Brain microvascular endothelial cell (primary cell): ENCODE data around the gene ELF2.

Experiments
- DNase-seq: peaks from one replicate; pipeline ENCODE4 v3.0.0-alpha.2; 2020
- H3K27ac ChIP-seq: fragments of 250-450 bp; sonication (Bioruptor Pico); 2 replicates; pipeline ENCODE4 v1.5.1; 2020; ENCODE audit warnings: mild to moderate bottlenecking, moderate library complexity
- H3K27me3 ChIP-seq: fragments of 250-450 bp; sonication (Bioruptor Pico); replicated peaks from 2 replicates; pipeline ENCODE4 v1.5.1; 2020; ENCODE audit warnings: mild to moderate bottlenecking
- H3K36me3 ChIP-seq: fragments of 250-450 bp; sonication (Bioruptor Pico); replicated peaks from 2 replicates; pipeline ENCODE4 v1.5.1; 2020; ENCODE audit warnings: mild to moderate bottlenecking
- H3K4me3 ChIP-seq: 2 replicates; pipeline ENCODE4 v1.5.1; 2011; ENCODE audit warnings: low read depth, mild to moderate bottlenecking, control low read depth, low read length, moderate library complexity
- in situ Hi-C: cut with HindIII; loops from 2 replicates; pipeline ENCODE4 v1.10.0; 2017; ENCODE audit warnings: low sequenced_read_pairs, low pct_ligation_motif_present
- TF ChIP-seq, protein P1 (sequence below): IDR thresholded peaks from 2 replicates; pipeline ENCODE4 v1.5.1; 2011; ENCODE audit warnings: low read depth, mild to moderate bottlenecking, moderate library complexity, low read length, control low read depth, inconsistent platforms; ENCODE audit errors: missing control alignments

Gene ELF2

DNA sequence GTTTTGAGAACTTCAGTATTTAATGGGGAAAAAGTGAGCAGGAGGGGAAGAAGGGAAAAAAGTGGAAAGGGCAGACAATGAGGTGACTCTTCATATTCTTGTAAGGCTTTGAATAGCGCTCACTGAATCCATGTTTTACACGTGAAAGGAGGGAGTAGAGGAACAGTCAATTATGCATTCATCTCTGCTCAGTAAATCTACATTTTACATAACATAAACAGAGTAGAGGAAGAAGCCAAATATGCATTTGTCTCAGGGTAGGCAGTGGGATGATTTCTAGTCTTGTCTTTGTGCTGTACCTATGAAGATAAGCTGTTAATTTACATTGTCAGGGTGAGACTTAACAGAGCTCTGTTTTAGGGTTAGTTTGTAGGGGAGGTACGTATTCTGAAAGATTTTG, 19.4 kb upstream of the ELF2 start:
- in situ Hi-C loops, result no loop called here
- H3K4me3 ChIP-seq, result no peak overlapping the region

DNA sequence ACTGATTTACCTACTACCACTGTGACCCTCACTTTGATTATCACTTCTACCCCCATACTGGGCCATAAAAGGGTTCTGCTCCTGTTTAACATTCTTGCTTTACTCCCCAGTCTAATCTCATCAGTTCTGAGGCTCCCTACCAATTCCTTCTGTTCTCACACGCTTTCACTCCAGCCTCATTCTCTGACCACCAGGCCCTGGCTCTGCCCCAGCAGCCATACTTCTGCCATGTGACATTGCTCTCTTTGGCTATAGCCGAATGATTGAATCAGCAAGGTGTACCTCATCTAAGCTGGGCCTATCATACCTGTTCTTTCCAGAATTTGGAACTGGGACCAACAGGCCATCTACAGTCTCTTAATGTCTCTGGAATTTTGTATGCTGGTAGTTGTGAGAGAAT, 14.4 kb upstream of the ELF2 start:
- no peak overlapping the region for H3K4me3 ChIP-seq
- TF ChIP-seq, protein P1, sequence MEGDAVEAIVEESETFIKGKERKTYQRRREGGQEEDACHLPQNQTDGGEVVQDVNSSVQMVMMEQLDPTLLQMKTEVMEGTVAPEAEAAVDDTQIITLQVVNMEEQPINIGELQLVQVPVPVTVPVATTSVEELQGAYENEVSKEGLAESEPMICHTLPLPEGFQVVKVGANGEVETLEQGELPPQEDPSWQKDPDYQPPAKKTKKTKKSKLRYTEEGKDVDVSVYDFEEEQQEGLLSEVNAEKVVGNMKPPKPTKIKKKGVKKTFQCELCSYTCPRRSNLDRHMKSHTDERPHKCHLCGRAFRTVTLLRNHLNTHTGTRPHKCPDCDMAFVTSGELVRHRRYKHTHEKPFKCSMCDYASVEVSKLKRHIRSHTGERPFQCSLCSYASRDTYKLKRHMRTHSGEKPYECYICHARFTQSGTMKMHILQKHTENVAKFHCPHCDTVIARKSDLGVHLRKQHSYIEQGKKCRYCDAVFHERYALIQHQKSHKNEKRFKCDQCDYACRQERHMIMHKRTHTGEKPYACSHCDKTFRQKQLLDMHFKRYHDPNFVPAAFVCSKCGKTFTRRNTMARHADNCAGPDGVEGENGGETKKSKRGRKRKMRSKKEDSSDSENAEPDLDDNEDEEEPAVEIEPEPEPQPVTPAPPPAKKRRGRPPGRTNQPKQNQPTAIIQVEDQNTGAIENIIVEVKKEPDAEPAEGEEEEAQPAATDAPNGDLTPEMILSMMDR, result no peak
- in situ Hi-C loops, result no loop called here
- no peak for DNase-seq
- no peaks in the 10 kb centered on the region for H3K36me3 ChIP-seq
- H3K27me3 ChIP-seq, result no peaks in the 10 kb centered on the region
- no peak overlapping the region for H3K27ac ChIP-seq

More for the DNA sequence above, 19.4 kb upstream of the ELF2 start:
- Histone ChIP-seq H3K27ac (no peak overlapping the region), H3K36me3 (no peaks in the 10 kb centered on the region), H3K27me3 (no peaks in the 10 kb centered on the region)
- no peak for DNase-seq
- TF ChIP-seq, protein P1, result no peak

DNA sequence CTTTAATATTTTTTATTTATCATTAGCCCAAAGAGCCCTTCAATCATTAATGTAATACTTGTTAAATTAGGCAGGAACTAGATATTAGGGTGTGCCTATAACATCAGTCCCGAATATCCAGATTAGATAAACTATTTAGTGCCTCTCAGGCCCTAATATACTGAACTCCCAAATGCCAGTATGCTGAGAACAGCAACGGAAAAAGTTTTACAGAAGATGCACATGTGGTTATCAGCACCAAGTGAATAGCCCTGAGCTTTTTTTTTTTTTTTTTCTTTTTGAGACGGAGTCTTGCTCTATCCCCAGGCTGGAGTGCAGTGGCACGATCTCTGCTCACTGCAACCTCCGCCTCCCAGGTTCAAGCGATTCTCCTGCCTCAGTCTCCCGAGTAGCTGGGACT, 13.0 kb upstream of the ELF2 start:
- Histone ChIP-seq H3K27me3 (no peaks in the 10 kb centered on the region), H3K4me3 (no peak overlapping the region), H3K27ac (no peak overlapping the region), H3K36me3 (no peaks in the 10 kb centered on the region)
- DNase-seq, result no peak
- TF ChIP-seq, protein P1, result no peak
- in situ Hi-C loops, result no loop called here

DNA sequence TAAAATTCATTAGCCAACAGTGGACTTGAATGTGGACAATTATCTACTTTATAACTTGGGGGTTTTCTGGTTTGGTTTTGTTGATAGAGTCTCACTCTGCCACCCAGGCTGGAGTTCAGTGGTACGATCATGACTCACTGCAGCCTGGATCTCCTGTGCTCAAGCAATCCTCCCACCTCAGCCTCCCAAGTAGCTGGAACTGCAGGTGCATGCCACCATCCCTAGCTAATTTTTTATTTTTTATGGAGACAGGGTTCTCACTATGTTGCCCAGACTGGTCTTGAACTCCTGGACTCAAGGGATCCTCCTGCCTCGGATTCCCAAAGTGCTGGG, 12.4 kb upstream of the ELF2 start:
- no peaks in the 10 kb centered on the region for H3K27me3 ChIP-seq
- in situ Hi-C loops, result no loop called here
- no peak for DNase-seq
- H3K36me3 ChIP-seq, result no peaks in the 10 kb centered on the region
- TF ChIP-seq, protein P1, result no peak
- no peak overlapping the region for H3K27ac ChIP-seq
- no peak overlapping the region for H3K4me3 ChIP-seq

DNA sequence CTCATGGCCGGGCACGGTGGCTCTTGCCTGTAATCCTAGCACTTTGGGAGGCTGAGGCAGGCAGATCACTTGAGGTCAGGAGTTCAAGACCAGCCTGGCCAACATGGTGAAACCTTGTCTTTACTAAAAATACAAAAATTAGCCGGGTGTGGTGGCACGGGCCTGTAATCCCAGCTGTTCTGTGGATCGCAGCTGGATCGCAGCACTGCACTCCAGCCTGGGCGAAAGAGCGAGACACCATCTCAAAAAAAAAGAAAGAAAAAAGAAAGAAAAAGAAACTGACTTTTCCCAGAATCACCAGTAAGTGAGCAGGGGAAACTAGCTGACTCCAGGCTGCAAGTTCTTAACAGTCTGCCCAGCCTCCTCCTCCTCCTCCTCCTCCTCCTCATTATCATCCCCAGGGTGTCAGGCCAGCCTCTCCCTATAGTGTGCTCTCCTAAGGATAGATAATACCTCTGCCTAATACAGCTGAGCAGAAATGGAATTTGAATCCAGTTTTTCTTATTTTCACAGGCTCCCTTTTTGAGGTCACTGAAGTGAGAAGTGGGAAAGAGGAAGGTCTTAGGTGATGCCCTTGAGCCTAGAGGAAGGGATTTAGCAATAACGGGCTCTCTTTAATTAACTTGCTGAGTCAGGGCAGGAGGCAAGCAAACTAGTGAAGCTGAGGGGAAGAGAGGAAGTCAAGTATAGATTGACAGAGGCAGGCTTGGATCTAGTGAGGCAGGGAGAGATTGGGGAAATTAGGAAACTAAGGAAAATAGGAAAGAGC, 11.8 kb upstream of the ELF2 start:
- no peak overlapping the region for H3K27ac ChIP-seq
- H3K27me3 ChIP-seq, result no peaks in the 10 kb centered on the region
- in situ Hi-C loops, result no loop called here
- TF ChIP-seq, protein P1, result no peak
- no peak for DNase-seq
- H3K4me3 ChIP-seq, result no peak overlapping the region
- H3K36me3 ChIP-seq, result no peaks in the 10 kb centered on the region

DNA sequence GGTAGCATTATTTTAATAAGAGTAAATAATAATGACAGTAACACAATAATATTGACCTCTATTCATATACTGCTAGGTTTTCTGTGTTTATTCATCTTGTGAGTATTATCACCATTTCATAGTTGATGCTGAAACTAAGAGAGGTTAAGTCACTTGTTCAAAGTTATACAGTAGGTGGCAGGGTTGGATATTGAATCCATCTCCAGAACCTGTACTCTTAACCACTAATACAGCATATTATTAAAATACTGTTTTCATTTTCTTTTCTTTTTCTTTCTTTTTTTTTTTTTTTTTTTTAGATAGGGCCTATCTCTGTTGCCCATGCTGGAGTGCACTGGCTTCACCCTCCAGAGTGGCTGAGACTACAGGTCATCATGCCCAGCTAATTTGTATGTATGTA, 7.1 kb upstream of the ELF2 start:
- Histone ChIP-seq H3K27ac (no peak overlapping the region), H3K27me3 (no peaks in the 10 kb centered on the region), H3K4me3 (no peak overlapping the region), H3K36me3 (no peaks in the 10 kb centered on the region)
- no peak for DNase-seq
- TF ChIP-seq, protein P1, result peak; percentile 27
- in situ Hi-C loops, result no loop called here
